Stomach smooth muscle (tissue), 2 donors: ENCODE measurements around the gene SMIM33.
"Not testable (repeated sequence)": the region's sequence is repeated elsewhere in the genome, so short reads cannot be mapped to it uniquely, and the experiment has no call there.

Source experiments
- H3K27ac ChIP-seq: one replicate; pipeline ENCODE4 v1.7.0; 2013; ENCODE audit warnings: mild to moderate bottlenecking, low read length, inconsistent platforms
- H3K27me3 ChIP-seq, 2 donors: one replicate each; pipeline ENCODE4 v1.7.0; 2013; ENCODE audit warnings: low read length in 2 of 2; ENCODE audit not compliant: insufficient read depth in 2 of 2, control insufficient read depth in 1 of 2
- H3K36me3 ChIP-seq, 2 donors: one replicate each; pipeline ENCODE4 v1.7.0; 2013; ENCODE audit warnings: low read length in 2 of 2; ENCODE audit not compliant: control insufficient read depth in 2 of 2, insufficient read depth in 2 of 2
- H3K4me1 ChIP-seq: one replicate; pipeline ENCODE4 v1.7.0; 2013; ENCODE audit warnings: low read length; ENCODE audit not compliant: control insufficient read depth, insufficient read depth
- H3K4me3 ChIP-seq, 2 donors: one replicate each; pipeline ENCODE4 v1.7.0; 2013; ENCODE audit warnings: low read length in 2 of 2
- H3K9ac ChIP-seq, 2 donors: one replicate each; pipeline ENCODE4 v1.7.0; 2013; ENCODE audit warnings: low read length in 2 of 2, mild to moderate bottlenecking in 1 of 2
- H3K9me3 ChIP-seq, 2 donors: one replicate each; pipeline ENCODE4 v1.7.0; 2013; ENCODE audit warnings: low read length in 2 of 2; ENCODE audit not compliant: control insufficient read depth in 2 of 2
- donor health status: healthy.
- donor health status: Pancreatic carcinoma.

Gene SMIM33

GRCh38 chr5:139488260-139488659 is 17.5 kb downstream of the SMIM33 start:
- Histone ChIP-seq H3K36me3 (no peaks in the 10 kb centered on the region), H3K9ac (no peak overlapping the region), H3K27me3 (no peaks in the 10 kb centered on the region), H3K4me3 (no peak overlapping the region), H3K4me1 (peaks cover 7% of the 10 kb centered on the region), H3K27ac (no peak overlapping the region), H3K9me3 (no peaks in the 10 kb centered on the region)

DNA sequence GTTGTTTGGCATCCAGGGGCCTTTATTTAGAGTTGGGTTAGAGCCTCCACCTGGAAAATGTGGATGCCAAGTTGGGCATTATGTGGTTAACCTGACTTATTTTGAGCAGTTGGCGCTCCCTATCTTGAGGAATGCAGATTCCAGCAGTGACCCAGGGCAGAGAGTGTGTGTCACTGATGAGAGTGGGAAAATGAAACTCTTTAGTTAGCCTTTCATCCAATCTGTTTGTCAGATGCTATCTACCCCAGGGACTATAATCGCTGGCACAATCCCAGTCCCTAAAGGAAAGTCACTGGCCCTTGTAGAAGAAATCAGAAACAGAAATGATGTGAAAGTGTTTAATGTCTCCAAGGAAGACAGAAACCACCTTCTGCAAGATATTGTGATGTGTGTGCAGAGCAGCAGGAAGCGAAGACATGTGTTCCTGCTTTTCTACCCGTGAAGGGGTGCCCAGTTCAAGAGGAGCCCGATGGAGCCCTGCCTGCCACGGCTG is 21.9 kb downstream of the SMIM33 start:
- Histone ChIP-seq H3K36me3 (no peaks in the 10 kb centered on the region), H3K27ac (no peak overlapping the region), H3K4me3 (peak overlapping the region in 1 of 2 donors; percentile 8), H3K4me1 (peaks cover 7% of the 10 kb centered on the region), H3K9ac (no peak overlapping the region), H3K27me3 (no peaks in the 10 kb centered on the region), H3K9me3 (no peaks in the 10 kb centered on the region)

DNA sequence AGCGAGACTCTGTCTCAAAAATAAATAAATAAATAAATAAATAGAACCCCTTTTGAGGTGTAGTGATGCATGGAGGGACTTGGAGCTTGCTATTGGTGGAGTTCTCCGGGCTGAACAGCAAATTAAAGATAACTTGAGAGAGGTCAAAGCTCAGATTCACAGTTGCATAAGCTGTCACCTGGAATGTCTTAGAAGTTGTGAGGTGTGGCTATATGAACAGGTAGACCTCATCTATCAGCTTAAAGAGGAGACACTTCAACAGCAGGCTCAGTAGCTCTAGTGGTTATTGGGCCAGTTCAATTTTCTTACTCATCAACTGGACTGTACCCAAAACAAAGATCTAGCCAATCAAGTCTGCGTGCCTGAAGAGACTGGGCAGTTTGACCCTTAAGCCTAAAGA is 23.5 kb downstream of the SMIM33 start:
- Histone ChIP-seq H3K36me3 (no peaks in the 10 kb centered on the region), H3K27ac (no peak overlapping the region), H3K9me3 (no peaks in the 10 kb centered on the region), H3K27me3 (no peaks in the 10 kb centered on the region), H3K9ac (no peak overlapping the region), H3K4me3 (no peak overlapping the region), H3K4me1 (peaks cover 7% of the 10 kb centered on the region)

DNA sequence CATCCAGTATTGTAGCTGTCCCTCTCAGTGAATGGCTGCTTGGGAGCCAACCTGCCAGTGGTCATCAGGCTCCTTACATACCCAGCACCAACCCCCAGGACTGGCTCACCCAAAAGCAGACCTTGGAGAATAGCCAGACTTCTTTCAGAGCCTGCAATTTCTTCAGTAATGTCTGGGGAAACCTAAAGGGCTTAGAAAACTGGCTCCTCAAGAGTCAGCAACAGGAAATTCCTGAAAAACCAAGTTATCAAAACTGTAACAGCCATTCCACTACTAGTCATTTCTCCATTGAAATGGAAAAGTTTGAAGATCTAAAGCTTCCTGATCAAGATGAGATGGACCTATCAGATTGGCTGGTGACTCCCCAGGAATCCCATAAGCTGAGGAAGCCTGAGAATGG is 24.0 kb downstream of the SMIM33 start:
- no peaks in the 10 kb centered on the region for H3K27me3 ChIP-seq
- H3K4me3 ChIP-seq: no peak overlapping the region
- H3K9me3 ChIP-seq: no peaks in the 10 kb centered on the region
- H3K36me3 ChIP-seq: no peaks in the 10 kb centered on the region
- H3K4me1 ChIP-seq: peaks cover 7% of the 10 kb centered on the region
- H3K9ac ChIP-seq: no peak overlapping the region
- no peak overlapping the region for H3K27ac ChIP-seq

- no peaks in the 10 kb centered on the region for H3K36me3 ChIP-seq
- H3K4me1 ChIP-seq: peaks cover 7% of the 10 kb centered on the region
- H3K9me3 ChIP-seq: no peaks in the 10 kb centered on the region
- H3K4me3 ChIP-seq: no peak overlapping the region
- no peak overlapping the region for H3K27ac ChIP-seq
- H3K27me3 ChIP-seq: no peaks in the 10 kb centered on the region
- H3K9ac ChIP-seq: no peak overlapping the region
These were observed 25.0 kb downstream of the SMIM33 start for GRCh38 chr5:139495638-139496435.

DNA sequence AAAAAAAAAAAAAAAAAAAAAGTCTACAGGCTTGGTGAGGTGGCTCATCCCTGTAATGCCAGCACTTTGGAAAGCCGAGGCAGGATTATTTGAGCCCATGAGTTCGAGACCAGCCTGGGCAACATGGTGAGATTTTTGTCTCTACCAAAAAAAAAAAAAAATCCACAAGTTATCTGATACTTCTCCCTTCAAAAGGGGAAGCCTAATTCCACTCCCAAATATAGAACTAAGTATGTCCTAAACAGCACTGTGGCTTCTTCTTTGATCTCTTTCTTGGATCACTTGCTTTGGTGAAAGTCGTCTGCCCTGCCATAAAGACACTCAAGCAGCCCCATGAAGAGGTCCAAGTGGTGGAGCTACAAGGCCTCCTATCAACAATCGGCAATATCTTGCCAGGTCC is 30.6 kb downstream of the SMIM33 start:
- H3K4me3 ChIP-seq: no peak overlapping the region
- no peaks in the 10 kb centered on the region for H3K36me3 ChIP-seq
- no peak overlapping the region for H3K9ac ChIP-seq
- H3K27me3 ChIP-seq: no peaks in the 10 kb centered on the region
- H3K4me1 ChIP-seq: no peaks in the 10 kb centered on the region
- H3K9me3 ChIP-seq: no peaks in the 10 kb centered on the region
- no peak overlapping the region for H3K27ac ChIP-seq

DNA sequence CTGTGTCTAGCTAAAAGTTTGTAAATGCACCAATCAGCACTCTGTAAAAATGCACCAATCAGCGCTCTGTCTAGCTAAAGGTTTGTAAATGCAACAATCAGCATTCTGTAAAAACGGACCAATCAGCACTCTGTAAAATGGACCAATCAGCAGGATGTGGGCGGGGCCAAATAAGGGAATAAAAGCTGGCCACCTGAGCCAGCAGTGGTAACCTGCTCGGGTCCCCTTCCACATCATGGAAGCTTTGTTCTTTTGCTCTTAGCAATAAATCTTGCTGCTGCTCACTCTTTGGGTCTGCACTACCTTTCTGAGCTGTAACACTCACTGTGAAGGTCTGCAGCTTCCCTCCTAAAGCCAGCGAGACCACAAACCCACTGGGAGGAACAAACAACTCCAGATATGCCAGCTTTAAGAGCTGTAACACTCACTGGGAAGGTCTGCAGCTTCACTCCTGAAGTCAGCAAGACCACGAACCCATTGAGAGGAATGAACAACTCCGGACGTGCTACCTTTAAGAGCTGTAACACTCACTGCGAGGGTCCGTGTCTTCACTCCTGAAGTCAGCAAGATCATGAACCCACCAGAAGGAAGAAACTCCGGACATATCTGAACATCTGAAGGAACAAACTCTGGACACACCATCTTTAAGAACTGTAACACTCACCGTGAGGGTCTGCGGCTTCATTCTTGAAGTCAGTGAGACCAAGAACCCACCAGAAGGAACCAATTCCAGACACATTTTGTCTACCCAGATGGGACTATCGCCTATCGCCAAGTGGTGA is 32.4 kb downstream of the SMIM33 start:
- not testable (repeated sequence) for H3K36me3 ChIP-seq, H3K9me3 ChIP-seq, H3K27ac ChIP-seq, H3K4me1 ChIP-seq, H3K27me3 ChIP-seq, H3K9ac ChIP-seq, H3K4me3 ChIP-seq

DNA sequence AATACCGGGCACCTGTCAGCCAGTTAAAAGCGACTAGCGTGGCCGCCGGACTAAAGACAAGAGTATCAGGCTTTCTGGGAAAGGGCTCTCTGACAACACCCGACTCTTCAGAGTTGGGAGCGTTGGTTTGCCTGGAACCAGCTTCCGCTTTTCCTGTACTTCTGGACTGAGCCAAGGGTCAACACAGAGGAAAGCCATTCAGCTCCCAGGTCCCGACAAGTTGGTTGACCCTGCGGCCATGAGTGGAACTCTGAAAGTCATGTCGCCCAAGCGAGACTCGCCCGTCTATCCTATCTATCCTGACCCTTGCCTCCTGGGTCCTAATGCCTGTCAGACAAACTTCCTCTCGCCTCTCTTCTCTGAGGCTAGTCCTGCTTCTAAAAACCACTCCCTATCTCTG is 33.1 kb downstream of the SMIM33 start:
- H3K9me3 ChIP-seq, H3K27me3 ChIP-seq, H3K27ac ChIP-seq, H3K36me3 ChIP-seq, H3K4me1 ChIP-seq, H3K9ac ChIP-seq, H3K4me3 ChIP-seq: not testable (repeated sequence)

DNA sequence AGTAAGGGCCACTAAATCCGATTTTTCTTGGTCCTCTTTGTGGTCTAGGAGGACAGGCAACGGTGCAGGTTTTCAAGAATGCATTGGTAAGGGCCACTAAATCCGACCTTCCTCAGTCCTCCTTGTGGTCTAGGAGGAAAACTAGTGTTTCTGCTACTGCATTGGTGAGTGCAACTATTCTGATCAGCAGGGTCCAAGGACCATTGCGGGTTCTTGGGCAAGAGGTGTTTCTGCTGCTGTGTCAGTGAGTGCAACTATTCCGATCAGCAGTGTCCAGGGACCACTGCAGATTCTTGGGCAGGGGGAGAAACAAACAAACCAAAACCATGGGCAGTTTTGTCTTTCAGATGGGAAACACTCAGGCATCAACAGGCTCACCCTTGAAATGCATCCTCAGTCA is 33.9 kb downstream of the SMIM33 start:
- not testable (repeated sequence) for H3K36me3 ChIP-seq, H3K27me3 ChIP-seq, H3K4me3 ChIP-seq, H3K27ac ChIP-seq, H3K9me3 ChIP-seq, H3K4me1 ChIP-seq, H3K9ac ChIP-seq

DNA sequence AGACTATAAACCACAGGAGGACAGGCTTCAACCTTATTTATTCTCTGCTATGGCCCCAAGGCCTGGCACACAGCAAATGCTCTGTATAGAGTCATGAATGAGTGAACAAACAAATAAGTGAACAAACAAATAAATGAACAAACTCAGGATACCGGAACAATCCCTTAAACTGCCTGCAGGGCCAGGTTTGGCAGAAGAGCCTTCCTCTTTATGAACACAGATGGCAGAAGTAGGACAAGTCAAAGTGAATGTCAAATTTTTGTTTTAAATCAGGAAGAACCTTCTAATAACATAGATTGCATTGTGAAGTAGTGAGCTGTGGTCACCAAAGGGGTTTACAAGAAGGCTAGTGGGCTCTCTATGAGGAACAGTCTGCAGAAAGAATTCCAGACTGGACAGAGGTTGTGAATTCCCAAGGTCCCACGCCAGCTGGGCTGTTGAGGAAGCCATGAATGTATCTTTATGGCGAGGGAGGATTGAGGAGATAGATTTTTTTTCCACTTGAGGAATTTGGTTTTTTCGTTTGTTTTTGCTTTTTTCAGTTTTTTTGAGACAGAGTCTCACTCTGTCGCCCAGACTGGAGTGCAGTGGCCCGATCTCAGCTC is 42.1 kb downstream of the SMIM33 start:
- no peak overlapping the region for H3K27ac ChIP-seq
- H3K27me3 ChIP-seq: no peaks in the 10 kb centered on the region
- no peak overlapping the region for H3K4me3 ChIP-seq
- no peak overlapping the region for H3K9ac ChIP-seq
- H3K9me3 ChIP-seq: no peaks in the 10 kb centered on the region
- peaks cover 5% of the 10 kb centered on the region for H3K4me1 ChIP-seq
- no peaks in the 10 kb centered on the region for H3K36me3 ChIP-seq
